ENCODE results near the gene CHRD. TPM values are rescaled to one million over a fixed set of nuclear protein-coding genes. Genes with fewer than 3 reads are reported as not detected.

The CHRD gene
- total RNA-seq, 2 experiments from 2014 or later, result not detected

DNA sequence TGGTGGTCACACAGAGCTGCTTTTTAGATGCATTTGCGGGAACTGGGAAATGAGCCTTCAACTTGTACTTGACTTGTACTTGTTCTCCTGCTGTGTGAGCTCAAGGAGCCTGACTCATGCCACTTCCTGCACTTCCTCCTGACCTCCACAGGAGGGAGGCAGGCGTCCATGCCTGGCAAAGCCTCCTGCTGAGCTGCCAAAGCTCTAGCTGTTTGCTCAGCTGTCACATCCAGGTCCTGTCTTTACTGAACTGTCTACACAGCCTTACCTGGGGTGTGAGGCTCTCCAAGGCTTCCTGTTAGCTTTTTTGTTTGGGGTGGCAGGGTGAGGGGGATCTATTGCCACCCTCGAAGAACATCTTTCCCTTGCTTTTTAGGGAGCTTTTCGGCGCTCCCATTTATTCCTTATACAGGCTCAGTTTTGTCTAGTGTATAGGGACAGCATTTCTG lies 8.3 kb upstream of the CHRD start:
- Mint-ChIP-seq H3K27ac (no peak overlapping the region), H3K4me3 (no peak overlapping the region), H3K4me1 (ENCODE audit: low read depth) (peaks cover 10% of the 10 kb centered on the region), H3K9me3 (no peaks in the 10 kb centered on the region), H3K27me3 (no peaks in the 10 kb centered on the region), H3K36me3 (ENCODE audit: low read depth) (peaks cover 29% of the 10 kb centered on the region)
- ATAC-seq (peak; percentile 99), DNase-seq (peak; percentile 77)
- peak; percentile 81 for TF ChIP-seq CTCF (IDR thresholded peaks at IDR 0.05)
- ChIA-PET POLR2A (interaction anchor here (0.6 to 0.8 kb wide), 2 partner anchors 8 to 115 kb away, joined by 3 read pairs; no protein-coding TSS in a partner anchor), CTCF (interaction anchor here (0.7 to 10.3 kb wide), 43 partner anchors 10 to 476 kb away, joined by 3 to 104 read pairs (median 4); partner anchors contain the start of genes CLCN2, EPHB3 and POLR2H)
- intact Hi-C loops (cut with micrococcal nuclease), result no loop called here

DNA sequence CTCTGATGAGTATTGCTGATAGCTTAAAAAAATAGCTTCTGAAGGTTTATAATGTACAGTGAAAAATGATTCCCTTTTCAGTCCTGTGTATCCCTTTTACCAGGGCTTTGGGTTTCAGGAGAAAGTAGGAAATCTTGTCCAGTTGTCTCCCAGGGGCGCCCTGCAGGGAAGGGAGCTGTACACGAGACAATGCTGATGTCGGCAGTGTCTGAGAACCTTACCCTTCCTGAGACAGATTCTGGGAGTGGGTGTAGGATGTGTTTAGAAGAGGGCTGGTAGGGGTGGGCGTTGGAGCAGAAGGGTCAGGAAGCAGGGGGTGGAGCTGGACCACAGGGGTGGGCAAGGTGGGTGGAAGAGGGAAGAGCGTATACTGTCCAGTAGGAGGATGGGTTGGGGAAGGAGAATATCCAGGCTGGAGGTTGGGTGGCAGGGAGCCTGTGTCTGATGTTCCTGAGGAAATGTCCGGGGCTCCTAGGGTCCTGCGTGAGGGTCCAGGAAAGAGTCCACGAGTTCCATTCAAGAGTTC lies 7.5 kb upstream of the CHRD start:
- peaks cover 6% of the 10 kb centered on the region for H3K4me1 Mint-ChIP-seq (ENCODE audit: low read depth)
- no peaks in the 10 kb centered on the region for H3K9me3 Mint-ChIP-seq
- CTCF ChIA-PET, result interaction anchor here (0.7 to 10.3 kb wide), 32 partner anchors 9 to 189 kb away, joined by 3 to 104 read pairs (median 6); partner anchors contain the start of genes CLCN2, EPHB3 and POLR2H
- POLR2A ChIA-PET, result no interaction called here
- H3K27ac Mint-ChIP-seq, result no peak overlapping the region
- peaks cover 22% of the 10 kb centered on the region for H3K36me3 Mint-ChIP-seq (ENCODE audit: low read depth)
- no peak overlapping the region for H3K4me3 Mint-ChIP-seq
- peaks cover 4% of the 10 kb centered on the region for H3K27me3 Mint-ChIP-seq
- no peak for TF ChIP-seq CTCF (IDR thresholded peaks at IDR 0.05)
- intact Hi-C loops (cut with micrococcal nuclease), result no loop called here
- no peak for DNase-seq
- no peak for ATAC-seq

DNA sequence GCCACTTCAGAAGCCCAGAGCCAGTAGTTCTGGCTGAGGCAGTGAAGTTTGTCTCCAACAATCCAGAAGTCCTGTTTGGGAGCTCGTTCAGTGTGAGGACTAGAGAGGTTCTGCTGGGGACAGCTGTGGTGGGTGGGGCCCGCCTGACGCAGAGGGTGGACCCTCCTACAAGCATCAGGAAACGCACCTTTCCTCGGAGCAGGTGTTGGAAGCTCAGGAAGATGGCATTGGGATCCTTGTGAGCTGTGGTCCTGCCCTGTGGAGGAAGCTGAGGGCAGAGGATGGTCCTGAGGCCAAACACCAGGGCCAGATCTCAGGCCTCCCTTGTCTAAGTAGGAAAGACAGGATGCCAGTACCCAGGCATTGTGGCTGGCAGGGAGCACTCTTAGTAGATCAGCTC lies 6.9 kb upstream of the CHRD start:
- intact Hi-C loops (cut with micrococcal nuclease), result no loop called here
- Mint-ChIP-seq H3K4me3 (no peak overlapping the region), H3K27me3 (peaks cover 9% of the 10 kb centered on the region), H3K36me3 (ENCODE audit: low read depth) (peaks cover 18% of the 10 kb centered on the region), H3K4me1 (ENCODE audit: low read depth) (peaks cover 3% of the 10 kb centered on the region), H3K9me3 (no peaks in the 10 kb centered on the region), H3K27ac (no peak overlapping the region)
- TF ChIP-seq CTCF (IDR thresholded peaks at IDR 0.05), result no peak
- ATAC-seq (no peak), DNase-seq (no peak)
- POLR2A ChIA-PET, result no interaction called here
- CTCF ChIA-PET, result interaction anchor here (0.8 to 10.3 kb wide), 14 partner anchors 12 to 173 kb away, joined by 3 to 104 read pairs (median 8); partner anchors contain the start of genes CLCN2 and POLR2H

DNA sequence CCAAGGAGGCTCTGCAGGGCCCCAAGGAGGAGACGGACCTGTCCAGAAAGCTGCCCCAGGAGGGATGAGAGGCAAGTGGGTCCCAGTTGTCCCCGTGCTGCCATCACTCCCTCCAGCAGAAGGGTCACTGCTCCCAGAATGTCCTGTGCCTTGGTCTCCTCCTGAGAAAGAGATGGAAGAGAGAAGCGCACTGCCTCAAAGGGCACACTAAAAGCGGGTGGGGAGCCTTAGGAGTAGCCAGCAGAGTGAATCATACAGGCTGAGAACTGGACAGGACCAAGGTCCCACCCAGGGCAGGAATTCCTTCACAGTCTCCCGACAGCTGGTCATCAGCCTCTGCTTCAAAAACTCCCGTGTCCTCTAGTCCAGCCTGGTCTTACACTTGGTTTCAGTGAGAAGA lies 6.4 kb upstream of the CHRD start:
- H3K36me3 Mint-ChIP-seq (ENCODE audit: low read depth), result peaks cover 14% of the 10 kb centered on the region
- H3K27me3 Mint-ChIP-seq, result peaks cover 11% of the 10 kb centered on the region
- CTCF ChIA-PET, result interaction anchor here (0.8 to 10.3 kb wide), 9 partner anchors 12 to 167 kb away, joined by 3 to 104 read pairs (median 11); partner anchors contain the start of genes CLCN2 and POLR2H
- H3K4me1 Mint-ChIP-seq (ENCODE audit: low read depth), result no peaks in the 10 kb centered on the region
- POLR2A ChIA-PET, result no interaction called here
- DNase-seq, result no peak
- no peak overlapping the region for H3K4me3 Mint-ChIP-seq
- H3K9me3 Mint-ChIP-seq, result no peaks in the 10 kb centered on the region
- no peak overlapping the region for H3K27ac Mint-ChIP-seq
- intact Hi-C loops (cut with micrococcal nuclease), result no loop called here
- no peak for TF ChIP-seq CTCF (IDR thresholded peaks at IDR 0.05)
- ATAC-seq, result no peak

- no peak for TF ChIP-seq CTCF (IDR thresholded peaks at IDR 0.05)
- Mint-ChIP-seq H3K4me1 (ENCODE audit: low read depth) (peaks cover 1% of the 10 kb centered on the region), H3K36me3 (ENCODE audit: low read depth) (no peaks in the 10 kb centered on the region), H3K9me3 (no peaks in the 10 kb centered on the region), H3K27me3 (peaks cover 23% of the 10 kb centered on the region), H3K4me3 (no peak overlapping the region), H3K27ac (no peak overlapping the region)
- ATAC-seq (no peak), DNase-seq (no peak)
- intact Hi-C loops (cut with micrococcal nuclease), result no loop called here
- ChIA-PET CTCF (interaction anchor here (1.0 to 10.3 kb wide), 3 partner anchors 138 to 185 kb away, joined by 3 to 104 read pairs (median 103); partner anchors contain the start of gene EPHB3), POLR2A (no interaction called here)
Measured at GRCh38 chr3:184375747-184376461, 4.0 kb upstream of the CHRD start.
